ENCODE results near the gene ERCC8.
"Not testable (repeated sequence)": the region's sequence is repeated elsewhere in the genome, so short reads cannot be mapped to it uniquely, and the experiment has no call there.

Gene ERCC8, protein sequence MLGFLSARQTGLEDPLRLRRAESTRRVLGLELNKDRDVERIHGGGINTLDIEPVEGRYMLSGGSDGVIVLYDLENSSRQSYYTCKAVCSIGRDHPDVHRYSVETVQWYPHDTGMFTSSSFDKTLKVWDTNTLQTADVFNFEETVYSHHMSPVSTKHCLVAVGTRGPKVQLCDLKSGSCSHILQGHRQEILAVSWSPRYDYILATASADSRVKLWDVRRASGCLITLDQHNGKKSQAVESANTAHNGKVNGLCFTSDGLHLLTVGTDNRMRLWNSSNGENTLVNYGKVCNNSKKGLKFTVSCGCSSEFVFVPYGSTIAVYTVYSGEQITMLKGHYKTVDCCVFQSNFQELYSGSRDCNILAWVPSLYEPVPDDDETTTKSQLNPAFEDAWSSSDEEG

DNA sequence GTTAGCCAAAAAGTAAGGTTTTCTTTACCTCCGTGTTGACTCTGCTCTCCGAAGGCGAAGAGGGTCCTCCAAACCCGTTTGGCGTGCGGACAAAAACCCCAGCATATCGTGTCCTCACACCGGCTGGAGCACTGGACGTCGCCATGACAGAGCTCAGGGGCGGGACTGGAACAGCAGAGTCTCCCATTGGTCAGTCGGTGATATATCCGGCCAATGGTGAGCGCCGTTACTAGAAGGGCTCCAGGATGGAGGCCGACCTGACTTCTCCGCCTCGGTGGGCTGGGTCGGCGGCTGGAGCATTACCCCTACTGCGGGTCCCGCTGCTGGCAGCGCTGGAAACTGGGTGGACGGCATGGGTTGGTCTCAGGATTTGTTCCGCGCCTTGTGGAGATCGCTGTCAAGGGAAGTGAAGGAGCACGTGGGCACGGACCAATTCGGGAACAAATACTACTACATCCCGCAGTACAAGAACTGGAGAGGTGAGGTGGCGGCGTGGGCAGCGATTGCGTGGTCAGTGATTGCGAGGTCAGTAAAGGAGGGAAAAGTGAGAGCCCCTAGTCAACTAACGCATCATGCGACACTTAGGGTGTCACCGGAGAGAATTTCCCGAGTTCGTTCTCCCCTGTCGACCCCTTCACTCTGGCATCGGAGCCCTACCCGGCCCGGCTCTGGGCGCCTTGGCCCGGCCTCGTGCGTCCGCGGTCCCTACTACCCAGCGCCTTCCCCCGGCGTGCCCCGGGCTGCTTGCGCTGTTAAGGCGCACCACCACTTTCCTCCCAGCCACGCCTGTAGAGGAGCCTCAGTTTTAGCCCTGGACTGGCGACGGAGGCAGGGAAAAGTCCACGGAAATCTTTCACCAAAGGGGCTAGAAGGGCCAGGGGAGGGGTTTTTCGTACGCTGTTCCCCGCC lies at the start of gene ERCC8, which contains the start of gene NDUFAF2:
Gene ERCC8 (minus strand): TSS at position 167 of the 909 bp plus-strand sequence. CDS start 62 bp downstream, at position 105.
Gene NDUFAF2 (plus strand): TSS at position 302 of the 909 bp plus-strand sequence. CDS start 51 bp downstream, at position 353.
- peak; percentile 42 to 94 (median 84) for DNase-seq

DNA sequence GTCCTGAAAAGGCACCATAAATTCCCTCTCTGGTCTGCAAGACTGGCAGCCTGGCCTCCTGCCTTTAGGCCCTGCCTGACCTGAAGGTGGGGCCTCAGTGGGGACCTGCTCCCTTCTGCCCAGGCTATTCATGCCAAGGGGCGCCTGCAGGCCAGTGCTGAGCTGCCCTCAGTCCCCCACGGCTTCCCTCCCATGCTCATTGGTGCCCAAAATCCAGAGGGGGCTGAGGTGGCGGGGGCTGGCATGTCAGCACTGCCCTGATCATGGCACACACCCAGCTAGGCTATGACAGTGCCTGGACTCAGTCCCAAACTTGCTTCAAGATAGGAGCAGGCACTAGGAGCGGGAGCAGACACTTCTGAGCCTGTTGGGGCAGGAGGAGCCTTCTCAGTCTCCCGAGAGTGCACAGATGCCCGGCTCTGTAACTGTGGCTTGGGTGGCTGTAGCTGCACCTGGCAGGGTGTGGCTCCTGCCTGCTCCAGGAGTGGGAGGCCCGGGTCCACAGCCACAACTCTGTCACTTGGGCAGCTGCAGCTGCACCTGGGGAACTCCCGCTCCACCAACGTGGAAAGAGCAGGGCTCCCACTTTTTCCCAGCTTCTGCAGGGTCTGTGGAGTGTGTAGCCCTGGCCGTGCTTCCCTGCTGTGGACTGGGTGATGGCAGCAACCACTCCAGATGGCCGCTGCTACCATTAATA lies 49.2 kb upstream of the ERCC8 start:
- no peak for DNase-seq

DNA sequence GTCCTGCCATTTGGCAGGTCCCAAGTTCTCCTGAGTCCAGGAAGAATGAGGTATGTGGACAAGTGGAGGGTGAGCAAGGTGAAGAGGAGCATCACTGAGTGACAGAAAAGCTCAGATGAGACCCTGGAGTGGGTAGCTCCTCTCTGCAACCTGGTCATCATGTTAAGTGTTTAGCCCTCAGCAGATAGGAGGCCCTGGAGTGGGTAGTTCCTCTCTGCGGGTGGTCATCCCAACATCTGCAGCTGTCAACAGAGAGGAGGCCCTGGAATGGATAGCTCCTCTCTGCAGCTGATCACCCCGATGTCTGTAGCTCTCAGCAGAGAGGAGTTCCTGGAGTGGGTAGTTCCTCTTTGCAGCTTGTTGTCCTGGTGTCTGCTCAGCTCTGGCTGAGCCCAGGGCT lies 48.6 kb upstream of the ERCC8 start:
- no peak for DNase-seq

DNA sequence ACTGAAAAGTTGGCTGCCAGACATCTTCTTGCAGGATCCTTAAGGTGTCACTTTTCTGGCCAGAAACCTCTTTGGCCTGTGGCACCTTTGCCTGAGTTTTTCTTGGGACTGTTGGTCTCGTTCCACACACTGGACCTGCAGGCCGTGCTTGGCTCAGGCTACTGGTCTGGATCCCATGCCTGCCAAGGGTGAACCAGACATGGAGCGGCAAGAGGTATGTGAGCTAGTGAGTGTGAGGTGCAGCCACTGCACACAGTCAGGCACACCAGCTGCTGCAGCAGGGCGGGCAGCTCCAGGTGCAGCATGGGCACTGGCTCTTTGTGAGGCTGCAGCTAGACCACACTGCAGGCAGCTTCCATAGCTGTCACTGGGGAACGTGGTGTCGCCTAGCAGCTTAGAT lies 48.0 kb upstream of the ERCC8 start:
- no peak for DNase-seq

DNA sequence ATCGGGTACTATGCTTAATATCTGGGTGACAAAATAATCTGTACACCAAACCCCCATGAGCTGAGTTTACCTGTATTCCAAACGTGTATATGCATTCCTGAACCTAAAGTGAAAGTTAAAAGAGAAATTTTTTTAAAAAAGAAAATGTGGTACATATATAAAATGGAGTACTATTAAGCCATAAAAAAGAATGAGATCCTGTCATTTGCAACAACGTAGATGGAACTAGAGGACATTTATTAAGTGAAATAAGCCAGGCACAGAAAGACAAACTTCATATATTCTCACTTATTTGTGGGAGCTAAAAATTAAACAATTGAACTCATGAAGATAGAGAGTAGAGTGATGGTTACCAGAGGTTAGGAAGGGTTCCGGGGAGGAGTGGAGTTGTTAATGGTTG lies 44.9 kb upstream of the ERCC8 start:
- DNase-seq = no peak

DNA sequence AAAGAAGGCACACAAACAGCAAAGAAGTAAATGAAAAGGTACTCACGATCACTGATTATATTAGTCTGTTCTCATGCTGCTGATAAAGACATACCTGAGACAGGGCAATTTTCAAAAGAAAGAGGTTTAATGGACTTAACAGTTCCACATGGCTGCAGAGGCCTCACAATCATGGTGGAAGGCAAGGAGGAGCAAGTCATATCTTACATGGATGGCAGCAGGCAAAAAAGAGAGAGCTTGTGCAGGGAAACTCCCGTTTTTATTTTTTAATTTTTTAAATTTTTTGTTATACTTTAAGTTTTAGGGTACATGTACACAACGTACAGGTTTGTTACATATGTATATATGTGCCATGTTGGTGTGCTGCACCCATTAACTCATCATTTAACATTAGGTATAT lies 37.3 kb upstream of the ERCC8 start:
- DNase-seq = not testable (repeated sequence)

DNA sequence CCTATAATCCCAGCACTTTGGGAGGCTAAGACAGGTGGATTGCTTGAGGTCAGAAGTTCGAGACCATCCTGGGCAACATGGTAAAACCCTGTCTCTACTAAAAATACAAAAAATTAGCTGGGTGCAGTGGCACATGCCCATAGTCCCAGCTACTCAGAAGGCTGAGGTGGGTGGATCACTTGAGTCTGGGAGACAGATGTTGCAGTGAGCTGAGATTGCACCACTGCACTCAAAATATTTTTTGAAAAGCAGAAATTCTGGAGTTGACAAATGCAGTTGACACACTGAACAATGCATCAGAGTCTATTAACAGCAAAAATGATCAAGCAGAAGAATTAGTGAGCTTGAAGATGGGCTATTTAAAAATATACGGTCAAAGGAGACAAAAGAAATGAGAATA lies 35.6 kb upstream of the ERCC8 start:
- no peak for DNase-seq

DNA sequence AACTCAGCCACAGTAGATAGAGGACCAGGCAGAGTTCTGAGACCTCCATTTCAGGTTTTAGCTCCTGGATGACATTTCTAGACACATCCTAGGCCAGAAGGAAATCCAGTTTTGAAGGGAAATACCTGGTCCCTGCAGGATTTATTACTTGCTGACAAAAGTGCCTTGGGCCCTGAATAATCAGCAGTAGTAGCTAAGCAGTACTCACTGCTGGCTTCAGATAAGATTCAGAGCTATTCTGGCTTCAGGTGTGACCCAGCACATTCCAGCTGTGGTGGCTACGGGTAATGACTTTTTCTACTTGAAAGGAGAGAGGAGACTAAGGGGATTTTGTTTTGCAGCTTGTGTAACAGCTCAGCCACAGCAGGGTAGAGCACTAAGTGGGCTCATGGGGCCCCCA lies 34.1 kb upstream of the ERCC8 start:
- no peak for DNase-seq

DNA sequence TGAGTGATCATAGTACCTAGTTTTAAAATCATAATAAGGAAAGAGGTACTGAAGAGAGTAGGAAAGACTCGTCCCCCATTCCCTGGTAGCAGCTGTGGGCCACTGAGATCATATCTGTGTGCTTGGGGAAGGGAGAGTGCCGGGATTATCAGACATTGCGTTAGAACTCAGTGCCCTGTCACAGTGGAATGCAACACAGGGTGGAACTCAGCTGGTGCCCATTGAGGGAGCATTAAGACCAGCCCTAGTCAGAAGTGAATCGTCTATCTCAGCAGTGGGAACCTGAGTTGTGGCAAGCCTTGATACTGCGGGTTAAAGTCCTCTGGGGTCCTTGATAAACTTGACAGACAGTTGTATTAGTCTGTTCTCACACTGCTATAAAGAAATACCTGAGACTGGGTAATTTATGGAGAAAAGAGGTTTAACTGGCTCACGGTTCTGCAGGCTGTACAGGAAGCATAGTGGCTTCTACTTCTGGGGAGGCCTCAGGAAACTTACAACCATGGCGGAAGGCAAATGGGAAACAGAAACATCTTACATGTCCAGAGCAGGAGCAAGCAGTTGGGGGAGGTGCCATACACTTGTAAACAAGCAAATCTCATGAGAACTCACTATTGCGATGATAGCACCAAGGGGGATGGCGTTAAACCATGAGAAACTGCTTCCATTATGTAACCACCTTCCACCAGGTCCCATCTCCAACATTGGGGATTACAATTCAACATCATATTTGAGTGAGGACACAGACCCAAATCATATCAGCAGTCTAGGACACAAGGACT lies 33.3 kb upstream of the ERCC8 start:
- no peak for DNase-seq

DNA sequence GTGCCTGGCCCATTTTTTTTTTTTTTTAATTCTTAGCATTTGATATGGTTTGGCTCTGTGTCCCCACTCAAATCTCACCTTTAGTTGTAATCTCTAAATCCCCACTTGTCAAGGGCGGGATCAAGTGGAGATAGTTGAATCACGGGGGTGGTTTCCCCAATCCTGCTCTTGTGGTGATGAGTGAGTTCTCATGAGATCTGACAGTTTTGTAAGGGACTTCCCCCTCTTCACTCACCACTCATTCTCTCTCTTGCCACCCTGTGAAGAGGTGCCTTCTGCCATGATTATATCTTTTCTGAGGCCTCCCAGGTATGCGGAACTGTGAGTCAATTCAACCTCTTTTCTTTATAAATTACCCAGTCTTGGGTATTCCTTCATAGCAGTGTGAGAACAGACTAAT lies 27.4 kb upstream of the ERCC8 start:
- DNase-seq = no peak

DNA sequence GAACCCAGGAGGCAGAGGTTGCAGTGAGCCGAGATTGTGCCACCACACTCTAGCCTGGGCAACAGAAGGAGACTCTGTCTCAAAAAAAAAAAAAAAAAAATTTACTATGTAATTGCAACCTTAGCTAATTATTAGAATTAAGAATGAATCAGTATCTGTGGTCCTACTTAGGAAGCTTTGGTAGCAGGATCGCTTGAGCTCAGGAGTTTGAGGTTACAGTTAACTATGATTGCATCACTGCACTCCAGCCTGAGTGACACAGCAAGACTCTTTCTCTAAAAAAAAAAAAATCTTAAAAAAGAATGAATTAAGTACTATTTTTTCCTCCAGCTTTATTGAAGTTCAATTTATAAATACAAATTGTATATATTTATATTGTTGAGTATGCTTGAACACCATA lies 16.8 kb upstream of the ERCC8 start:
- DNase-seq = no peak

DNA sequence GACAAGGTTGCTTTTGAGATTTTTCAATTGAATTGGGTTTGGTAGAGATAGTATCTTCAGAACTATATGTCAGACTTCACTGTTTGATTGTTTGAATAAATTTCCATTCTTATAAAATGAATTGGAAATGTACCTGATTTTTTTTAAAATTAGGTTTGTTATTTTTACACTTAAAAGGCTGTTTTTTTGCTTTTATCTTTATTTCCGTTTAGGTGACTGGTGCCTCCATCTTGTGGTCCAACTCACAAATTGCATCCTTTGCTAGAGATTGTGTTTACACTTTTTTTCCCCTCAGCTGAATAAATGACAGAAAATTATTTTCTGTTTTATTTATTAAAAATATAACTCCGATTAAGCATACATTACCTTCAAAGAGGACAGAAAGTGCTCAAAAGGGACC lies 15.7 kb upstream of the ERCC8 start:
- no peak for DNase-seq

DNA sequence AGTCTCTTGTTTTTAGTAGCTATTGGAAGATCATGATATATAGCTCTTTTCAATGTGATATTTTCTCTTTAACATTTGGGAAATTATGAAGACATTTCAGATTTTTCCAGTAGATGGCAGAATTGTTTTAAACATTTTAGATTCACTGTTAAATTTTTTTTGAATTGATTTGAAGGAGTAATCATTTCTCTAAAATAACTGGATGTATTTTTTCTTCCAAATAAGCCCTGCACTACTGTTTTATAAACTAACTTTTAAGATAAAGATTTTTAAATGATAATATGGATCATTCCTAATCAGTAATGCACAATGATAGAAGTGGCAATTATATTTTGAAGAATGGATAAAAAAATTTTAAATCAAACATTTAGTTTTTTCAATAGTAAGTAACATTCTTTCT lies 14.3 kb upstream of the ERCC8 start:
- no peak for DNase-seq

DNA sequence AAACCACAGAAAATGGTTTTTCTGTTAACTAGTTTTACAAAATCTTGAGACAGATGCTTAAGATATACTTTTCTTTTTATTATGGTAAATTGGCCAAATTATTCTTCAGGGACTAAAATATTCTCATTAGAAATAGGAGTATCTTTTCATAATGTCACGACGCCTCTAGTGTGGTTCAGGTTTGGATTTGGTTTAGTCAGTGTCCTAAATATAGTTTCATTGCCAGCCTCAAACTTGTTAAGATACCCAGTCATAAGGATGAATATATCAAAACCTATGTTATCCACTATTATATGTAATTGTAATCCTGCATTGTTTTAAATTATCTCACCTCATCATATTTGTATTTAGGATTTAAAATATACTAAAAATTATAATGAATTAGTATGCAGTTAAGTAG lies 13.8 kb upstream of the ERCC8 start:
- DNase-seq = no peak

DNA sequence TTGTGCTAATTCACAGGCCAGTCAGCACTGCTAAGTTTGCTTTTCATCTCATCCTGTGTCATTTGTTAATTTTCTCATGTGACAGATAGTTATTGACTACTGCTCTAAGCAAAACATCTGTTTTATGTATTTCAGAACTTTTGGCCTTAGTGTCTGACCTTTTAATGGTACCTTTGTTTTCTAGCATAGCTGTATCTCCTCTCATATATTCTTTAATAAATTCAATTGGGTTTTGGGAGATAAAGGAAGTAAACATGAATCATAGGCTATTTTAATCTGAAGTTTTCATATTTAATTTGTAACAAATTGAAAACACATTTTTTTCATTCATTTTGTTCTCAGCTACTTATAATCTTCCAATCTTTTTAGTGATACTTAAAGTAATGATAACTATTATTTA lies 13.2 kb upstream of the ERCC8 start:
- DNase-seq = no peak

DNA sequence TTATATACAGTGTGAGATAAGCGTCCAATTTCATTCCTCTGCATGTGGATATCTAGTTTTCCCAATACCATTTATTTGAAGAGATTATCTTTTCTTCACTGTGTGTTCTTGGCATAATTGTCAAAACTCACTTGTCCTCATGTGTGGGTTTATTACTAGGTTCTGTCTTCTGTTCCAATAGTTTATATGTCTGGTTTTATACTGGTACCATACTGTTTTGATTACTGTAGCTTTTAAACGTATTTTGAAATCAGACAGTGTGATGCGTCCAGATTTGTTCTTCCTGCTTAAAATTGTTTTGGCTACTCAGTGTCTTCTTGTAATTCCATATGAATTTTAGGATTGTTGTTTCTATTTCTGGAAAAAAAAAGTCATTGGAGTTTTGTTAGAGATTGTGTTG lies 10.4 kb upstream of the ERCC8 start:
- DNase-seq = no peak

DNA sequence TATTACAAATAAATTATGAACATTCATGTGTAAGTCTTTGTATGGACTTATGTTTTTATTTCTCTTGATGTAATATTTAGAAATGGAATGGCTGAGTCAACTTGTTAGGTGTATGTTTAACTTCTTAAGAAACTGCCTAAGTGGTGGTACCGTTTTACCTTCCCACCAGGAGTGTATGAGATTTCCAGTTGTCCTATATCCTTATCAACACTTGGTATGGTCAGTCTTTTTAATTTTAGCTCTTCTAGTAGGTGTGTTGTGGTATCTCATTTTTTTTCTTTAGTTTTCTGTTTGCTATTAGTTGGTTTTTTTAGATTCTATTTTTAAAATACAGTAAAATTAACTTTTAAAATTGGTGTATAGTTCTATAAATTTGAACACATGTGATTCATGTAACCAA lies 3.9 kb upstream of the ERCC8 start:
- no peak for DNase-seq

DNA sequence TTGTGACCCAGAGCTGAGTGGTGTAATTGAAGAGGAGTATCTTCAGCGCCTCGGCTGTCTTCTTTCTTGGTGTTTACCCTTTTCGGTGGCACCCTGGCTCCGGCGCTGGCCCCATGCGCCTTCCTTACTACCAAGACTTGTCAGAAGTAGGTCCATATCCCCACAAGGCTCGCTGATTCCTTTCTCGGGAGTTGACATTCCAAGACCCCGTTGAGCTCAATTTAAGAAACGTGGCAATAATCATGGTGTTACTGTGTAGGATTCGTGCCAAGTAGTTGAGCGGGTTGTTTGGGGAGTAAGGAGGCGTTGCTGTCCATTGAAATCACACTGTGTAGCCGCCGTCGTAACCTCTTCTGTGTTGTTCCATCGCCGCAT lies 930 bp upstream of the ERCC8 start:
- DNase-seq = peak in 25 of 51 donors; percentile 7 to 77 (median 32)

DNA sequence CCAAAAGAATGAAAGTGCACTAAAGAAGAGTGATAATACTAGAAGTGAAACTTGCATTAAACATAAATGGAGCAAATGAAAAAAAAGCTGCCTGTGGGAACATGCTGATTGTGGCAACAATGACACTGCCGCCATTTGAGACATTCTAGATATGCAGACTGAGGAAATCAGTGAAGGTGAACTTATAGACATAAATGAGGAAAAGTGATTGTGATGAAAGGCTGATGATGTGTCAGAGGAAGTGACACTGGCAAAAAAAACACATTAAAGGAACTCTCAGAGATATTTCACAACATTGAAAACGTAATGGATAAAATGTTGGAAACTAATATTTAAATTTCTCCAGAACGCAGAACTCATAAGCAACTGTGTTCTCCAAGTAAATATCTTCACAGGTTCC lies 1.2 kb downstream of the ERCC8 start:
- DNase-seq = no peak

DNA sequence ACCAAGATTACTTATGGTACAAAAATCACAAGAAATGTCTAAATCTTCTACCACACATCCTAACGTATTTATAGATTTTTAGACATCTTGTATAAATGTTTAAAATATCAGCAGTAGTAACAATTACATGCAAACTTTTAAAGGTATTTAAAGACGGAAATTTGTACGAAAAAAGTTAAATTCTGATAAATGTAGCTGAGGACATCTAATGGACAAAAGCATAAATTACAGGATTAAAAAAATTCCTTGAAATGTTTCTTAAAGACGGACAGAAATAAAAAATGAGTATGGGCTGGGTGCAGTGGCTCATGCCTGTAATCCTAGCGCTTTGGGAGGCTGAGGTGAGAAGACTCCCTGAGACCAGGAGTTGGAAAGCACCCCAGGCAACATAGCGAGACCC lies 15.8 kb downstream of the ERCC8 start:
- DNase-seq = no peak

DNA sequence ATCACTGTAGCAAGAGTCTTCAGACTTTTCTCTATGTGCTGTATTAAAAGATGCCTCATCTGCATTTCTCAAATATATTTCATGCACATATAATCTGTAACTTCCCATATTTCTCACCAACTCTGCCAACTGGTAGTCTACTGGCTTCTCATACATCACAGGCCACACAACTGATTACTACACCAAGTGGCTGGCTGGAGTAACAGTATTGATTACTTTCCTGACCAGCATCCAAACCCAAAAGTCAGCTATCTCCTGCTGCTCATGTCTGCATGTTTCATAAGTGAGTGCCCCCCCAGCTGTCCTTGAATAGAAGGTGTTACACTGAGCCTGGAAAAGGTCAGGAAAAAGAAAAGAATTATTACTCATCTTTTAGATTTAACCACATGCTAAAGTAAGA lies 17.4 kb downstream of the ERCC8 start:
- DNase-seq = no peak

Measured in hypothalamus (tissue), 51 donors.